ENCODE results near the gene KLHL1.
A peak's percentile ranks its signal among the peaks of the same experiment; 100 is the strongest.

Gene KLHL1

DNA sequence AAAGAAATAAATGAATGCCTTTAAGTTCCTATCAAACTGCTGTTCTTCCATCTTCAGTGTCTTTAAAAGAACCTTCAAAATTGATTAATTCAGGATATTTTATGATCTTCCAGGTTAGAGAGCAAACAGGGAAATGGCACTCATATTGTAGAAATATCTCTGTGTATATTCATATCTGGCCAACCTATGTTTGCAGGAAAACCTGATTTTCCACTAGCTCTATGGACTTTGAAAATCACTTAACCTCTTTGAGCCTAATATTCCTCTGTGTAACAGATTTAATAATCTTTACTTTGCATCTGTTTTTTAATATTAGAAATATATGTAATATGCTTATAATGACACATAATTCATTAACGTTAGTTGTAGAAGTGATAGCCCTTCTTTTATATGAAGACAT lies 228.3 kb downstream of the KLHL1 start:
- no peak for DNase-seq

GRCh38 chr13:69872321-69873047 lies 235.8 kb downstream of the KLHL1 start:
- DNase-seq = no peak

DNA sequence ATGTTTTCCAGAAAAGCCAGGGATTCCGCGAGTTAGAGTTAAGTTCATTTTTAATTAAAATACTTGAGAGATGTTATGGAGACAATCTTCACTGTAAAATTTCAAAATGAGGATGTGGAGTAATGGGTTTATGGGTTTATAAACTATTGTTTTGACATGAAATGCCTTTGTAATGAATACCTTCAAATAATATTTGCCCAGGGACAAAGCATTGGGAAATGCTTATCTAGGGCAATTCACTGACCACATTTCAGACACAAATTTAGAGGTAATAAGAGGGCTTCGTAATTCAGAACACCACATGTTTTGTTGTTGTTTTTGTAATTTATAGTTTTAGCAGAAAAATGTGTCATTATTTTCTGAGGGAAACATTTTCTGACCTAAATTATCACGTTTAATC lies 241.7 kb downstream of the KLHL1 start:
- no peak for DNase-seq

- DNase-seq = peak in 1 of 58 donors; percentile 9
These were observed 250.9 kb downstream of the KLHL1 start for GRCh38 chr13:69857183-69857821.

DNA sequence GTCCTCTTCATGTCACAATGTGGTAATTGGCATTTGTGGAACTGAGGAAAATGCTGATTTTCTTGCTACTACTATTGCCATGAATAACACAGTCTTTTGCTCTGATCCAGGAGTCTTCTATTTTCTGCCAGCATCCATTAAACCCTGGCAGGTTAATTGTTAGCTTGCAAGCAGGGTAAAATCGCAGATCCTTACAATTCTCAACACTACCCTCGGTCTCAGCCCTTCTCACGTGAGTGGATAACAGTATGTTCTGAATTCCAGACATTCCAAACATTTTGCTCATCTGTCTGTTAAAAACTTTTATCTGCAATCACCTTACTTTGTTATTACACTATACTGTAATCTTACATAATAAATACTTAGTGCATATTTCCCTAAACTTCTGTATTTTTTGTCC lies 251.9 kb downstream of the KLHL1 start:
- no peak for DNase-seq

DNA sequence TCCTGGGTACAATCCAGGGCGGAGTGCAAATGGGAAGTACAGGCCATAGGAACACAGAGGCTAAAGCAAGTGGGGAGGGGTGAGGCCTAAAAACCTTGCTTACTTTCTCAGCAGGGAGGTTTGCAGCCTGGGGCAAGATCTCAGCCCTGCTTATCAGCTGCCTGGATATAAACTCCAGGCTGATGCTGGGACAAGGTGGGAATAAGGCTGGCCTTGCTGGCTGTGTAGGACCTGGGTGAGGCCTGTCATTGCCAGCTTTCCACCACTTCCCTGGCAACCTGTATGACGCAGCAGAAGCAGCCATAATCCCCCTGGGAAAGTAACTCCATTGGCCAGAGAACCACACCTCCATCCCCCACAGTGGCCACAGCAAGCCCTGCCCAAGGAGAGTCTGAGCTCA lies 279.7 kb downstream of the KLHL1 start:
- DNase-seq = no peak

- no peak for DNase-seq
These were observed 288.1 kb downstream of the KLHL1 start for GRCh38 chr13:69820180-69820579.

GRCh38 chr13:69817333-69817869 lies 290.9 kb downstream of the KLHL1 start:
- no peak for DNase-seq

- no peak for DNase-seq
These were observed 299.1 kb downstream of the KLHL1 start for GRCh38 chr13:69809152-69809551.

DNA sequence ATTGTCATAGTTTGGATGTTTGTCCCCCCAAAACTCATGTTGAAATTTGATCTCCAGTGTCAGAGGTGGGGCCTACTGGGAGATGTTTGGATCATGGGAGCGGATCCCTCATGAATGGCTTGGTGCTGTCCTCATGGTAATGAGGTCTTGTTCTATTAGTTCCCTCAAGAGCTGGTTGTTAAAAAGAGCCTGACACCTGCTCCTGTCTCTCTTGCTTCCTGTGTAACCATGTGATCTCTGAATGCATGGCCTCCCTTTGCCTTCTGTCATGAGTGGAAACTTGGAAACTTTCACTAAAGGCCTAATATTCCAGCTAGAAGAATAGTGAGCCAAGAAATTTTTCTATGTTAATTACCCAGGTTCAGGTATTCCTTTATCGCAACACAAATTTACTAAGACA lies 312.0 kb downstream of the KLHL1 start:
- DNase-seq = no peak

GRCh38 chr13:69793783-69794453 lies 314.3 kb downstream of the KLHL1 start:
- no peak for DNase-seq

GRCh38 chr13:69776937-69777336 lies 331.3 kb downstream of the KLHL1 start:
- DNase-seq = no peak

DNA sequence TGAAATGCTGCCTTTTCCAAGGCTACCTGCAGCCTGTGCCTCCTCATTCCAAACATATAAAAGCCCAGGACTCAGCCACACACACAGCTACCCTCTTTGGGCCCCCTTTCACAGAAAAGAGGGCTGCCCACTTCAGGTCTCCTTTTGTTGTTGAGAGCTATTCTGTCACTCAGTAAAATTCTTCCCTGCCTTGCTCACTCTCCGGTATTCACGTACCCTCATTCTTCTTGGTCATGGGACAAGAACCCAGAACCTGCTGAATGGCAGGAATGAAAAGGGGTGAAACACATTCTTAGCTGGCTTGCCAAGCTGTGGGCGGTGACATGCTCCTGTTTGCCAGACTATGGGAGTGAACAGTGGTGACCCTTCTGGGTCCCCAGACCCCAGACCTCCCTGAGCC lies 338.6 kb downstream of the KLHL1 start:
- DNase-seq = no peak

DNA sequence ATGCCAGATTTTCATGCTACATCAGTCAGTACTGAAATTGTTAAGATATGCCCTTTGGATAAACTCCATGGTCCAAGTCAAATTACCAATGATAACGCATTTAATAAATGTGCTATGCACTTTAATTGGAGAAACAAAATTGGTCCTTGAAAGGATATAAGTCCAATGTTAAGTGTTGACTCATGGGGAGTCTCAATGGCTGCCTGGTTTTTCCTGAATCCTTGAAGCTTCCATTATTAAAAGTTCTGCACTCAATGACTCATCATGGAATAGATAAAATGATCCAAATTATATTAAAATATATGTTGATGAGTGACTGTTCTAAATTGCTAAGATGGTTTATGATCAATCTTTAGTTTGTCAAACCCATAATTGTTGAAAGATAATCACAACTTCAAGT lies 346.7 kb downstream of the KLHL1 start:
- DNase-seq = no peak

- no peak for DNase-seq
These were observed 353.2 kb downstream of the KLHL1 start for GRCh38 chr13:69755101-69755500.

GRCh38 chr13:69751259-69751658 lies 357.0 kb downstream of the KLHL1 start:
- no peak for DNase-seq

GRCh38 chr13:69737129-69737935 lies 370.9 kb downstream of the KLHL1 start:
- DNase-seq = no peak

- no peak for DNase-seq
These were observed 386.6 kb downstream of the KLHL1 start for GRCh38 chr13:69721631-69722030.

DNA sequence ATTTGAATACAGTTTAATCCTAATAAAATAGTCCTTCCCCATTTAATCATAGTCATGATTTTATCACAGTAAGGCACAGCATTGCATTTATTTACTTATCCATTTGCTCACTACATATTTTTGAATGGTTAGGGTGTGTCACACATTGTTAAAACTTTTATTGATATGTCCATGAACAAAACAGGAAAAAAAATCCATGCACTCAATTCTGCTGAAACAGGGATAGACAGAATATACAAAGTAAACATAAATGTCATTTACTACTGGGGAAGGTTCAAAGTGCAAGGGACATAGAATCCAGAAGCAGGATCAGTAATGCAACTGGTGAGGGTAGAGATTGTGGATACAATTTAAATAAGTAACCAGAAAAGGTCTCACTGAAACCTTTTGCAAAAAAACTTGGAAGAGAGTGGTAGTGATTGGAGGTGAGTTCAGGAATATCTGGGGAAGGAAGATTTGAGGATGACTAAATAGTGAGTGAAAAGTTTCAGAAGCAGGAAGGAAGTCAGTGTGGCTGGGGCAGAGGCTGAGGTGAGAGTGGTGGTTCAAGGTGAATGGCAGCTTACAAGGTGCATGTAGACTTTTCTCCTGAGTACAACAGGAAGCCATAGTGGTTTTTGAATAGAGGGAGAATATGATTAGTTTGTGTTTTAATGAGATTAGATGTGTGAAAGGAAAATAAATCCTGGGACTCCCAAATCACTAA lies 387.8 kb downstream of the KLHL1 start:
- DNase-seq = no peak

GRCh38 chr13:69706807-69707206 lies 401.4 kb downstream of the KLHL1 start:
- DNase-seq = no peak

DNA sequence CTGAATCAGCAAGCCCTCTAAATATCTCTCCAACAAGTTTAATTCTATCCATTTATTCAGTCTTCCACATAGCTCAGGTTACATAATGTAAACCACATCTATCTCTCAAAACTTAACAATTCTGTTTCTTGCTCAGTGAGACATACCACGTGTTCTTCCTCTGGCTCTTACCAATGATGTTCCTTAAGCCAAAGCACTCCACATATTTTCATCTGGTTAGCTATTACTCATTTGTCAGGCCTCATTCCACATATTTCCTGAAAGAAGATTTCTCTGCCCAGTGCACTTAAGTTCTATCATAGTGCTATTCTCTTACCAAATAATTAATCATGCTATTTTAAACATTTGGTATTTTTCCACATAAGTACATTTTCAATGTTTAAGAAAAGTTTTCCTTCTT lies 403.9 kb downstream of the KLHL1 start:
- DNase-seq = no peak

Data from anterior cingulate cortex (tissue), 58 donors.